HCT116 (cell line): Measurements from ENCODE around the gene MYO1F.

Experiments used
- CTCF ChIP-seq, 3 experiments: fragments of 200-600 bp in 1 of 3; sonication (generic) in 1 of 3; IDR thresholded peaks in 2 of 3; conservative IDR thresholded peaks in 1 of 3; 2 replicates each; pipeline ENCODE4 v1.5.1; 2012 to 2017; ENCODE audit warnings: low read depth in 2 of 3, low read length in 2 of 3, antibody characterized with exemption in 1 of 3, borderline replicate concordance in 1 of 3, control low read depth in 1 of 3, mild to moderate bottlenecking in 1 of 3, mixed read lengths in 1 of 3, mixed run types in 1 of 3, moderate library complexity in 1 of 3; ENCODE audit not compliant: insufficient read depth in 1 of 3
- EGR1 ChIP-seq: IDR thresholded peaks from 2 replicates; pipeline ENCODE4 v1.6.1; 2012; ENCODE audit warnings: low read depth
- EZH2 ChIP-seq: fragments of 200-600 bp; sonication (generic); IDR thresholded peaks from 2 replicates; pipeline ENCODE4 v1.6.1; 2017; ENCODE audit warnings: antibody characterized with exemption, mixed run types
- EZH2phosphoT487 ChIP-seq: fragments of 200-600 bp; IDR thresholded peaks from 2 replicates; pipeline ENCODE4 v1.6.1; 2018; ENCODE audit warnings: antibody characterized with exemption, borderline replicate concordance
- JUND ChIP-seq: IDR thresholded peaks from 2 replicates; pipeline ENCODE4 v1.6.1; 2012
- POLR2A ChIP-seq: IDR thresholded peaks from 2 replicates; pipeline ENCODE4 v1.7.0; 2011; ENCODE audit warnings: borderline replicate concordance; ENCODE audit not compliant: insufficient read depth, insufficient read length; ENCODE audit errors: extremely low read depth
- POLR2AphosphoS5 ChIP-seq: IDR thresholded peaks from 2 replicates; pipeline ENCODE4 v1.6.1; 2011; ENCODE audit warnings: mild to moderate bottlenecking, low read depth, low read length, moderate library complexity

- TF ChIP-seq POLR2A (no peak), EZH2phosphoT487 (no peak), CTCF (IDR thresholded peaks at IDR 0.05 in 2 of 3, conservative IDR thresholded peaks at IDR 0.05 in 1 of 3; ENCODE audit: borderline replicate concordance in 1 of 3, insufficient read depth in 1 of 3, low read depth in 2 of 3, low read length in 2 of 3) (no peak), JUND (no peak), POLR2AphosphoS5 (no peak), EGR1 (no peak), EZH2 (no peak)
Measured at GRCh38 chr19:8510589-8511115, 66.6 kb downstream of the MYO1F start.
